KBM-7 (cell line): ENCODE measurements around the gene DHRS7B.

ENCODE experiments used
- DNase-seq: peaks from one replicate; pipeline ENCODE4 v3.0.0-alpha.2; 2015
- in situ Hi-C: fragments of 300-500 bp; cut with MboI; formaldehyde crosslinking; loops from 2 replicates; pipeline ENCODE4 v1.14.3; 2020; ENCODE audit warnings: low sequenced_read_pairs, low pct_unique_long_range_greater_than_20kb, mixed read lengths

Gene DHRS7B

DNA sequence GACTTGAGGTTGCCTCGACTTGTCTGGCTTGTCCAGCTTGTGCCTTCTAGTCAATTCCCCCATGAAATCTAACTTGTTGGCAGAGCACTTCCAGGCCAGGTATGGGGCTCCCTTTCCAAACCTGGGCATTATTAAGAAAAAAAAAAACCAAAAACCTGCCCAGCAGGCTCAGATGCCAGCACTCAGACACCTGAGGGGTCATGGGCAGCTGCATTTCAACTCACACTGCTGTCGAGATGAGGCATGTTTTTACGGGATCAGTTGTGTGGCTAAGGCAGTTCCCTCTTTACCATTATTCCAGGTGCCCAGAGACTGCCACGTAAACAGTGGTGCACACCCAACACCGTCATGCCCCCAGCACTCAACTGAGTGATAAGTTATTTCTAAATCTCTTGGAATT, 69.4 kb downstream of the DHRS7B start:
- in situ Hi-C loops = no loop called here
- no peak for DNase-seq

DNA sequence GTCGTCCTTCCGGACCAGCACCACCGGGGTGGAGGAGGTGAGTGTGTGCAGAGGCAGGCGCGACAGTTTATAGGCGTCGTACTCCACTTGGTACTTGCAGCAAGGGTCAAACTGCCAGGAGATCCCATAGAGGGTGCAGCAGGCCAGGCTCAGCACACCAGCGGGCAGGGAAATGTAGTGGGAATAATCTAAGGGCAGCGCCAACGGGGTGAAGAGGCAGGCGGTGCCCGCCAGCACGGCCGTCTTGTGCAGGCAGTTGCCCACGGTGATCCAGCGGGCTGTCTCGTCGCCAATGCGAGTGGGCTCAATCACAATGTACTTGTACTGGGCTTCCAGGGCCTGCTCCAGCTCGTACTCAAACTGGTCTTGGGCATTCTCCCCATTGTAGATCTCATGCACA, 71.6 kb downstream of the DHRS7B start:
- in situ Hi-C loops = no loop called here

DNA sequence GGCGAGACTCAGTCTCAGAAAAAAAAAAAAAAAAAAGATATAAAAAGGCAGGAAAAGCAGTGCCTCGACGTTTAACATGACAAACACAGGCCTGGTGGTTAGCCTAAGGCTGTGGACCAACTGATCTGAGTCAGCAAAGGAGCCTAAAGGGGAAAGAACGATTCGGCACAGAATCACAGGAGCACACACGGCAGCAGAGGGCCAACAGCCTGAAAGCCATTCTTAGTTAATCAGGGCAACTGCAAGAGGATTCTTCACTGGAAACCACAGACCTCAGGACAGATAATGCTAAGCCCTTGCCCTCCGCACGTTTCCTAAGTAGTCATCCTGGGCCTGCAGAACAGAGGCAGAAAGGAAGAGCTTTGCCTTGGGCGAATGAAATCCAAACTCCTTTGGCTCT, 72.5 kb downstream of the DHRS7B start:
- in situ Hi-C loops = no loop called here
- DNase-seq = no peak

More for the DNA sequence above, 71.6 kb downstream of the DHRS7B start:
- no peak for DNase-seq

DNA sequence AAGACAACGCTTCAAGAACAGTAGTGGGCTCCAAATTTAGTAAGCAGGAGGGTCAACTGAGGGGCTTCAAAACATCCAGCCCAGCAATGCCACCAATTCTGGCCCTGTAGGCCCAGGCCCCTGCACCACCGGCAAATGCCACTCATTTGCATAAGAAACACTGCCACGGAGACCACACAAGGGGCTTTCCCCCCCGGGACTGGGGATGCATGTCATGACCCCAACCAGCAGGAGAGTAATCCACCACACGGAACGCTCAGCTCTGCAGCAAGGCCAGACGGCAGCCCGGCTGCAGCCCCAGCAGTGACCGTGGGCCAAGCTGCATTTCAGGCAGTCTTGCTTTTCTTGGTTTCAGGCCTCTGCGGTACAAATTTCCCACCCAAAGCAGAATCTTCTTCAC, 73.1 kb downstream of the DHRS7B start:
- in situ Hi-C loops = no loop called here
- no peak for DNase-seq

DNA sequence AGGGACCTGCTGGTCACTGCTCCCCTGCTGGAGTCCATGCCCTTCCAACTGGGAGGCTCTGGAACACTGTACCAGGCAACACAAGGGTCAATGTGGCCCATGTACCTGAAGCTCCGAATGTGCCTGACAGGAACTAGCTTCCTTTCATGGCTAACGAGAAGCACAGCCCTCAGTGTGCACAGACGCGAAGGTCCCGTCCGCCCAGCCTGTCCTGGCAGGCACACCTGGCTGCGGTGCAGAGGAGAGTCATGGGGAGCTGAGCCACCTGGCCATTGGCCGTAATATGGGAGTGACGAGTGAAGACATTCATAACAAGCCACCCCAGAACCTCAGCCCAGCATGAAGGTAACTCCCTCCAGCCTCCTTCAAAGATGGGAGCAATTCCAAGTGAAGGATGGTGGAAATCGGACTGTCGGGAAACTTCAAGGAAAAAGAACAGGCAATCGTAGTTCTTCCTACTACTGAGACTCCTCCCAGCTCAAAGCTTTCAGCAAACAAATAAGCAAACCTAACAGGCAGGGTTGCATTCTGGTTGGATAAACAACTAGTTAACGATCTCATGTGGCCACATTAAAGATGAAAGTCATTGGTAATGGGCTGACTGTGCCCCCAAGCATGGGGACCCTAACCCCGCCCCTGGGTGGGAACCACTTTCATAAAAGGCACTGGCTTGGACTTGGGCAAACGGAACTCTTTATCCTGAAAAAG, 74.0 kb downstream of the DHRS7B start:
- no peak for DNase-seq
- in situ Hi-C loops = no loop called here

DNA sequence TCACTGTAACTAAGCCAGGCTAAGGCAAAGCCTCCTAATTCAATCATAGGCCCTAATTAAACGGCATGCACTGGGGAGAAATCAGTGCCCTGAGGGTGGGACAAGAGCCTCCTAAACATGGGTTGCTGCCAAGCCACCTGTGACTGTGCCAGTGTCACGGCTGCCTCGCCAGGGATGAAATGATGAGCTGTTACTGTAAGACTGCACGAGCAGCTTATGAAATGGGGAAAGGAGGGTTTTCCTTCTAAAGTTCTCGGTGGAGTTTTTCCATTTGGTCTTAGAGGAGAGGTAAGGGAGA, 74.5 kb downstream of the DHRS7B start:
- in situ Hi-C loops = no loop called here
- no peak for DNase-seq

DNA sequence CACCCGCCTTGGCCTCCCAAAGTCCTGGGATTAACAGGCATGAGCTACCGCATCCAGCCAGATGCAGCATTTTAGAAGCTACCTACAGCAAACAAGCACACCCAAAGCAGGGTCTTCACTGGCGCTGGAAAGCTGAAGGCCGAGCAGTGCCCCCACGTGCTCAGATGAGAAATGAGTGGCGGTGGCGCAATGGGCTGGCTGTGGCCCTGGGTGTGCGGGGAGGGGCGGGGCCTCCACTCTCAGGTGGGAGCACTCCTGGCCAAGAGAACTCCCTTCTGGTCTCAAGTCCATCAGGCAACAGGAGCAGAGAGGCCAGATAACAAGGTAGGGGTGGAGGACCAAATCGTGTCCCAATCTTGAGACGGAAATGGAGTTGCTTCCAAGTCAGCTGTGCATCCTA, 75.1 kb downstream of the DHRS7B start:
- DNase-seq = no peak
- in situ Hi-C loops = no loop called here

DNA sequence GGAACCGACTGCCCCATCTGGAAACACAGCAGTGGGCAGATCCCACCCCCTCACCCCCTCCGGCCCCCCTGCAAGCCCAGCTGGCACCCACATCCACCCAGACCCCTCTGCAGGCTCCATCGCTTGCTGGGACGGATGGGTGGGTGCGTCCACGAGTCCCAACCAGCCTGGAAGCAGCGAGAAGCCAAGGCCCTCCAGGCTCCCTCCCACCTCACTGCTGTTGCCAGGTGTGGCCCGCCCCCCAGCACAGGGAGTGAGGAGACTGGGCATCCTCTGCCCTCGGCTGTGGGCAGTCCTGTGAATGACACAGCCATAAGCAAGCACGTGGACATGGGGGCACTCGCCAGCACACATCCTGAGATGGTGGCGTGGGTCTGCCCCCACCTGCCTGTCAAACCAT, 75.7 kb downstream of the DHRS7B start:
- no peak for DNase-seq
- in situ Hi-C loops = no loop called here

DNA sequence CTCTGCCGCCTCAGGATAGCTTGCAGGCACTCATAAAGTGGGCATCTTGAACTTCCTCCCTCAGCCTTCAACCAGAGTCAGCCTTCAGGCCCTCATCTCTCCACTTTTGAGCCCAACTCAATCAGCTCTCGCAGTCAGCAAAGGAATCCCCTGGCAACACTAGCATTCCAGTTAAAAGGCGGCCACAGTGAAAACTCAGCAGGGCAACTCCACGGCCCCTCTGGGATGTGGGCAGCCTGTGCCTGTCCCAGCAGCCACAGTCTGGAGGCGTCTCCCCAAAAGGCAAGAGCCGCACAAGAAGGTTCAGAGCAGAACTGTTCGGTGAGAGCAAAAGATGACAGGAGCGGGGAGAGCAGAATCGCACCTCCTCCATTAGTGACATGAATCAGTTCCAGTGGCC, 78.2 kb downstream of the DHRS7B start:
- DNase-seq = no peak

DNA sequence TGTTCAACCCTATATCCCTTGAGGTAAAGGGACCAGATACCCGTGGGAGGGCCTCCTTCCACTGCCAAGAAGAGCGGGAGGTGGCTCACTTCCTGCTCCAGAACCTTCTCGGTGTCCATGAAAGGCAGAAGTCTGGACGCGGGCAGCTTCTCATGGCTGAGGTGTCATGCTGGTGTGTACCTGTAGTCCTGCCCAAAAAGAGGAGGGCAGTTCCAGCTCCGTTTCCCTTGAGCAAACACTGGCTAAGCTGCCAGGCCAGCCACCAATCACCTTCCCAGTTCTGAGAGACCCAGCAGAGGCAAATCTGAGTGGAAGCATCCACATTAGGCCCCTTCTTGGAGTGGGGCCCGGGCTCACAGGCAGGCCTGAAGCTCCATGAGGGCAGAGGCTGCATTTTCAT, 81.6 kb downstream of the DHRS7B start:
- in situ Hi-C loops = no loop called here
- DNase-seq = no peak

More for the DNA sequence above, 78.2 kb downstream of the DHRS7B start:
- in situ Hi-C loops = no loop called here

DNA sequence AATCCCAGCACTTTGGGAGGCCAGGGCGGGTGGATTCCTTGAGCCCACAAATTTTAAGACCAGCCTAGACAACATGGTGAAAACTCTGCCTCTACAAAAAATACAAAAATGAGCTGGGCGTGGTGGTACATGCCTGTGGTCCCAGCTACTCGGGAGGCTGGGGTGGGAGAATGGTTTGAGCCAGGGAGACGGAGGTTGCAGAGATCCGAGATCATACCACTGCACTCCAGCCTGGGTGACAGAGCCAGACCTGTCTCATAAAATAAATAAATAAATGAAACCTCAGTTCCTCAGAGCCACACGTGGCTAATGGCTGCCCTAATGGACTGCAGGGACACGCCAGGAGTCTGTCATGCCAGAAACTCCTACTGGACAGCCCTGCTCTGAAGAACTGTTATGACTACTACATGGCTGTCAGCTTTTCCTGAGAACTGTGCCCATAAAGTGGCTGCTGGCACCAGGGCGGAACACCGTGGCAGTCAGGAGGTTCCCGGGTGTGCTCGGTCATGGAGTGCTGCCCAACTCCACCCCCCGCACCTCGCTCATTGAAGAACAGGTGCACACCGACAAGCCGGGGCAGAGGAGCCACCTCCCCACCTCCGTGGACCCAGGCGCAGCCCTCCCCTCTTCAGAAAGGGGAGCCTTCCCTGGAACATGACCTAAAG, 82.9 kb downstream of the DHRS7B start:
- in situ Hi-C loops = no loop called here

DNA sequence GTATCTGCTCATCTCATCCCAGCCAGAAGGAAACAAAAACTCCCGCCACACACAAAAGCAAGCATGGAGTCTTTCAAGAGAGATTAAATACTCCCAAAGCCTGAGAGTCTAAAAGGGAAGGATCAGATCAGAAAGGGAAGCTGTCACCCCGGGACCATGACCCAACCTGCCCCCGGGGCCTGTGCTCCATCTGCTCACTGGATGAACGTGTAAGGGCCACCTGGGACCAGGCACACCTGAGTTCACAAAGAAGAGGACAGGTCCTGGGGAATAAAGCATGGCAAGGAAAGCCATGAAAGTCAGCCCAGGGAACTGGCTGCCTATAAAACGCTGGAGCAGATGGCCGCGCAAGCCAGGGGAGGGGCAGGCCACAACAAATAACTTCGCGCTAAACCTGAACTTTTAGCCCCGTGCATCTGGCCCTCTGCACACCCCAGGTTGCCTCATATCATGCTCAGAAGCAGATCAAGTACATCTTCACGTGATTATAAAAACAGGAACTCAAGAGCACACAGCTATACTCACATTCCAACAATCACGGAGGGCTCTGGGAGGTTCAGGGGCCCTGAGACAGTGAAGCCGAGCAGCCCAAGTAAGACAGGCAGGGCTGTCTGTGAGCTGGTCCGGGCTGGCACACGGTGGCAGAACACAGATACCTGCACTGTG, 83.8 kb downstream of the DHRS7B start:
- peak; percentile 78 for DNase-seq
- in situ Hi-C loops = no loop called here

More for the DNA sequence above, 82.9 kb downstream of the DHRS7B start:
- no peak for DNase-seq

DNA sequence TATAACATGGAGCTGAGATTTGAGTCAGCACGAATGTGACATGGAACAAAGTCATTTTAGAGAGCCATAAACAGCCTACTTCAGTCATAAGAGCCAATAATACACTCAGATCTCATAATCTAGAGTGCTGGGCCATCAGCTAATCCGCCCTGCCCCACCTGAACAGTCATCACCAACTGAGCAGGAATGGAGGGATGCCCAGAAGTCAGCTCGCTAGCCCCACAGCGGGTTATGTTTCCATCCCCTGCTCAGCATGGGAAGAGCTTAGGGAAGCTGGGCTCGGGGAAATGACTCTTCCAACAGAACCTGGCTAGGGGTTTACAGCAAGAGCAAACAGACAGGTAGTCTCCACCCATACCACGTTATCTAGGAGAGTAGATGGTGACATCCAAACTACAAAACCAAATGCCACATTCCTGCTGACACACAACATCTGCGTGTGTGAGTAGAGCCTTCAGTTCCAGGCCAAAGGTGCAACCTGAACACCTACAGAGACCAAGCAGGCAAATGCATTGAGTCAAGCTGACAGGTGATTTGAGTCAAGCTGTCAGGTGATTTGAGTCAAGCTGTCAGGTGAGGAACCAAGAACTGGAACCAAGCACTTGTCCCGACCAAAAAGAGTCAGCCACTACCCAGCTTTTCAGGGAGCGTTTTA, 85.2 kb downstream of the DHRS7B start:
- in situ Hi-C loops = no loop called here
- no peak for DNase-seq

DNA sequence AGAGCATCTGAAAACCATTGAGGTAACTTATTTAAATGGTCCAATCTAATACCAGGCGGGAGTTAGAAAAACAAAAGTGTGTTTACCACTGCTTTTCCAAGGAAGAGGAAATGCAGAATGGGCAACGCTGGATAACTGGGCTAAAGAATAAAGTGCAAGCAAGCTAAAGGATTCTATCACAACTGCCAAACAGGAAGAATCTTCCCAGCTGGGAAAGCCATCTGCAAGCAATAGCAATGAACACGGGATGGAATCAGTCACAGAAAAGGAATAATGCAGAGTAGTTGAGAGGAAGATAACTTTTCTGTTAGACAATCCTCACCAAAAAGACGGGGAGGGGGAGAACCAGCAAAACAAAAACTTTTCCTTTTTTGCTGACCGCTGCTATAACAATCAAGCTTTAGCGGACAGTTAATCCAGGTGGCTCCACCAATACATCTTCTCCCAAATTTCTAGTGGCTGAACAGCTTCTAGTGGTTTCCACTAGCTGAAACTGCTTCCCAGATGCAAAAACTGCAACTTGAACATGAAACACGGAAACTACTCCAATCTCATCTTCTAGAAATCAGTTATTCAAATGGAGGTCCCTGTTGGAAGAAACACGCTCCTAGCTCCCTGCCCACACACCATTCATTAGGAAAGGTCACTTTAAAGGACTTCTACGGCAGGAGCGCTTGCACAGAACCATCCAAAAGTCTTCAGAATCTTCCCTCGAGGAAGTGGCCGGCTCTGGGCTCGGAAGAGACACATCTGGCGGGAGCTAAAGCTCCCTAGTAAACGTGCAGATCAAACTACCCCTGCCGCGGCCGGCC, 86.3 kb downstream of the DHRS7B start:
- in situ Hi-C loops = no loop called here
- DNase-seq = no peak

DNA sequence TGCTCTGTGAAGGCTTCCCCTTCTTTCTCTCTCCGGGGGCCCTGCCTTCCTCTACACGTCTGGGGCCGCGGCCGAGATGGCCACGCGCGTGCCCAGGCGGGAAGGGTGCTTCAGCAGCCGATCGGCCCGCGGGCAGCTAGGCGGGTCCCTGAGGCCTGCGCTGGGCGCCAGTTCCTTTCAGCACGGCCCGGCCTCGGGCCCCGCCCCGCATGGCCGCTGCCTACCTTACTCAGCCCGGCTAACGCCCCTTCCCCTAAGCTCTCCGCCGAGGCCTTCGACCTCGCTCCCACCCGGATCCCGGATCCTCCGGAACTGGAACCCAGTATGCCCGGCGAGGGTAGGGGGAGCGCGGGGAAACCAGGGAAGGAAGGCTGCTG, 86.9 kb downstream of the DHRS7B start:
- DNase-seq = no peak
- in situ Hi-C loops = no loop called here

DNA sequence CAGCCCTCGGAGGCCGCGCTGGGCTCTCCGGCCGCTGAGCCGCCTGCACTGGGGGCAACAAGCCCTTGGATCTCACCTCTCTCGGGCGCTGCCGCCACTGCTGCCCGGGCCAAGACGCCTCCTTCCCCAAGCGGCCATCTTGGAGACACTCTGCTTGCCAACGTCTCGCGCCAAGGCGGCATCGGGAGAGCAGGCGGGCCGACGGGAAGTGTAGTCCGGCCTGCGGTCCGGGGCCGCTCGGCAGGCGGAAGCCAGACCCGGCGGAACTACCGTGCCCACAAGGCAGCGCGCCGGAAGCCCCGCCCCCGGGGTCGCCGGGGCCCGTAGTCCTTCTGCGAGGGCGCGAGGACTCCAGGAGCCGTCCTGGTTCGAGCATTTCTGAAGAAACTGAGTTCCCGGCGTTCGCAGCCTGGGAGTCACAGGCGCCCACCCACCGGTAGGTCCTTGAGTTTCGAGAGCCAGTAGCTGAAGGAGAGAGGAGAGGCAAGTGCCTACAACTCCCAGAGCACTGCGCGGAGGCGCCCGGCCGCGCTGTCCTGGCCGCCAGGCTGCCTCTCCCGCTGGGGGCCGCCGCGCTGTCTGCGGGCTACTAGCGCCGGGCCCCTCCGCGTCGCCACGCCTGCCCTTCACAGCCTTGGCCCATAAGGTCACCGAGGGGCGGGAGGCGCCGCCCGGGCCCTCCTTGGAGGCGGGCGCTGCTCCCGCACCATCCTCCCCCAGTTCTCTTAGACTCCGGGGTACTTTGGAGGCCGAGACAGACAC, 87.4 kb downstream of the DHRS7B start, which contains the start of gene TMEM11:
TMEM11 (minus strand) TSS at position 147 of the 762 bp plus-strand sequence; CDS start at position 138, 9 bp downstream.
- in situ Hi-C loops = no loop called here

DNA sequence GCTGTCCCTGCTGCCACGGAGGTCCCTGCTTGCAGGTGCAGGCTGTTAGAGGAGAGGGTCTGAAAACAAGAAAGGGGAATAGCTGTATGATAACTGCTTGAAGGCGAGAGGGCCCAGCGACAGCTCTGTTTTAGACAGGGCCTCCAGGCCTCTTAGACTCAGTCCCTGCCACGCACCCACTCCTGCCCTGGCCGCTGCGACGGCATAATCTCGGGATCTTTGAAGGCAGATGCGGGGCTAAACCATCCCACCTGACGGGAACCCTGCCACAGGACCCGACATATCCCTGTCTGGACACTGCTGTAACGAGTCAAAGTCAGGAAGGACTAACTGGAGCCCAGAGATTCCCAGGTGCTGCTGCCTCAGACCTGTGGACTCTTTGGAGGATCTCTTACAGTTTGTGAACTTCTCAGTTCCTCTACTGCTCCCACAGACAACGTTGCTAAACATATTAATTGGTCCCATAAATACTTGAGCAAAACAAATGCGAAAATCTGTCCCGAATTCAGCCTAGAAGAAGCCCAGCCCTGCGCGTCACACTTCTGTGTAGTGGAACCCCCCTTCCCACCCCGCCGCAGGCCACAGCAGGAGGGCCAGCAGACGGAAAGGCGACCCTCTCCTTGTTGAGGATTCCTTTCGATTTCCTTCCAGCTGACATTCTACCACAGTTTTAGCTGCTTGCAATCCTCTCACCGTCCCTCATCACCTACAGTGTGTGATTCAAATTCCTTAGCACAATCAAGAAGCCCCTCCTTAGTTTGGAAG, 88.2 kb downstream of the DHRS7B start:
- in situ Hi-C loops = no loop called here
- DNase-seq = peak; percentile 21

More for the DNA sequence above, 87.4 kb downstream of the DHRS7B start, which contains the start of gene TMEM11:
- peak; percentile 96 for DNase-seq

DNA sequence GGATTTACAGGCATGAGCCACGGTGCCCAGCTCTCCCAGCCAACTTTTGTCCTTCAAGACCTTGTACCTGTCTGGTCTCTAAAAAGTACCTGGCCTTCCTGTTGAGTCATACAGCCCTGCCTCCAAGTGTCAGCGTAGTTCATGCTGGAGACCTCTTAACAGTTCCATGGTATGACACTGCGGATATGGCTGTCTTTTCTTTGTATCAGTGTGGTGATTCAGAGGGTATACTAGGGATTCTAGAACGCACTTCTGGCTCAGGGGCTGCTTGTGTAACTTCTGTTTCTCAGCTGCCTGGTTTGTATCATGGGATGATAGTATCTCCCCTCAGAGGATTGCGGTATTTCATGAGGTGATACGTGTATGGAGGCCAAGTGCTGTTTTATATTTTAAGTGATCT, 89.2 kb downstream of the DHRS7B start:
- in situ Hi-C loops = no loop called here
- no peak for DNase-seq
